HG03354 (cell line): ENCODE data around the gene VIPR2.
"Not testable (repeated sequence)": the region's sequence is repeated elsewhere in the genome, so short reads cannot be mapped to it uniquely, and the experiment has no call there.

Experiments used
- ATAC-seq: cut with Tn5 transposase; IDR thresholded peaks from one replicate; pipeline ENCODE4 v1.9.1; 2021; ENCODE audit warnings: mild to moderate bottlenecking; ENCODE audit not compliant: unreplicated experiment, poor library complexity, severe bottlenecking

The VIPR2 gene

GRCh38 chr7:158984007-158984406, 160.7 kb downstream of the VIPR2 start:
- not testable (repeated sequence) for ATAC-seq

- ATAC-seq = not testable (repeated sequence)
Measured at GRCh38 chr7:158982080-158982479, 162.6 kb downstream of the VIPR2 start.

GRCh38 chr7:158979635-158980351, 164.9 kb downstream of the VIPR2 start:
- ATAC-seq = no peak

- ATAC-seq = no peak
Measured at GRCh38 chr7:158979023-158979529, 165.6 kb downstream of the VIPR2 start.
